Keratinocyte (primary cell): ENCODE measurements around the gene PPP1R26. TPM values are rescaled to one million over a fixed set of nuclear protein-coding genes. Genes with fewer than 3 reads are reported as not detected.

ENCODE experiments used
- DNase-seq: peaks from one replicate; pipeline ENCODE4 v3.0.0-alpha.2; 2011; ENCODE audit warnings: low read depth, missing footprints, low spot score
- FAIRE-seq: peaks from 2 replicates; lab custom pipeline; 2011; peaks lifted over from hg19 to GRCh38; lab: Jason Lieb, UNC
- H2AFZ ChIP-seq: 2 replicates; pipeline ENCODE4 v1.6.0; 2012; ENCODE audit warnings: low read length, control low read depth, inconsistent platforms; ENCODE audit not compliant: control insufficient read depth
- H3K27ac ChIP-seq: 2 replicates; pipeline ENCODE4 v1.5.1; 2011; ENCODE audit warnings: low read length; ENCODE audit not compliant: control insufficient read depth, insufficient read depth
- H3K27me3 ChIP-seq: 3 replicates; pipeline ENCODE4 v1.6.0; 2011; ENCODE audit warnings: low read length; ENCODE audit not compliant: control insufficient read depth, insufficient read depth; ENCODE audit errors: extremely low read depth
- H3K36me3 ChIP-seq, 2 experiments: 2 replicates in 1 of 2; 3 replicates in 1 of 2; pipeline ENCODE4 v1.5.1; 2011; ENCODE audit warnings: low read length in 2 of 2, mild to moderate bottlenecking in 1 of 2; ENCODE audit not compliant: control insufficient read depth in 2 of 2, insufficient read depth in 2 of 2; ENCODE audit errors: extremely low read depth in 1 of 2
- H3K4me1 ChIP-seq: 3 replicates; pipeline ENCODE4 v1.5.1; 2011; ENCODE audit warnings: low read length; ENCODE audit not compliant: control insufficient read depth, insufficient read depth; ENCODE audit errors: extremely low read depth
- H3K4me2 ChIP-seq: 3 replicates; pipeline ENCODE4 v1.6.0; 2011; ENCODE audit warnings: low read depth, low read length; ENCODE audit not compliant: control insufficient read depth, insufficient read depth; ENCODE audit errors: extremely low read depth
- H3K4me3 ChIP-seq, 3 experiments: fragments of 200-600 bp in 1 of 3; sonication (generic) in 1 of 3; 2 replicates in 2 of 3; 3 replicates in 1 of 3; pipeline ENCODE4 v1.5.1; 2011 to 2016; ENCODE audit warnings: low read length in 3 of 3, mild to moderate bottlenecking in 3 of 3, control low read depth in 2 of 3, inconsistent platforms in 1 of 3, low read depth in 1 of 3, mixed read lengths in 1 of 3, mixed run types in 1 of 3, moderate library complexity in 1 of 3; ENCODE audit not compliant: control insufficient read depth in 2 of 3, insufficient read depth in 2 of 3; ENCODE audit errors: extremely low read depth in 1 of 3
- H3K79me2 ChIP-seq: 2 replicates; pipeline ENCODE4 v1.6.0; 2012; ENCODE audit warnings: low read length; ENCODE audit not compliant: control insufficient read depth, insufficient read depth
- H3K9ac ChIP-seq: 3 replicates; pipeline ENCODE4 v1.6.0; 2011; ENCODE audit warnings: low read length; ENCODE audit not compliant: control insufficient read depth, insufficient read depth; ENCODE audit errors: extremely low read depth
- H3K9me1 ChIP-seq: 3 replicates; pipeline ENCODE4 v1.6.0; 2011; ENCODE audit warnings: low read length; ENCODE audit not compliant: control insufficient read depth, insufficient read depth; ENCODE audit errors: extremely low read depth
- H3K9me3 ChIP-seq: 2 replicates; pipeline ENCODE4 v1.5.1; 2012; ENCODE audit warnings: low read depth, low read length; ENCODE audit not compliant: control insufficient read depth
- H4K20me1 ChIP-seq: 3 replicates; pipeline ENCODE4 v1.6.0; 2011; ENCODE audit warnings: low read length; ENCODE audit not compliant: control insufficient read depth, insufficient read depth; ENCODE audit errors: extremely low read depth
- CTCF ChIP-seq, 3 experiments: IDR thresholded peaks in 1 of 3; conservative IDR thresholded peaks in 1 of 3; optimal IDR thresholded peaks in 1 of 3; 2 replicates in 2 of 3; 3 replicates in 1 of 3; pipeline versions ENCODE3 to v1.5.1; 2011; ENCODE audit warnings: low read length in 3 of 3, mild to moderate bottlenecking in 3 of 3, moderate library complexity in 2 of 3, control low read depth in 1 of 3, inconsistent platforms in 1 of 3; ENCODE audit not compliant: insufficient read depth in 2 of 3; ENCODE audit errors: extremely low read depth in 1 of 3
- EZH2 ChIP-seq: IDR thresholded peaks from one replicate; pipeline ENCODE4 v1.6.1; 2012; ENCODE audit warnings: inconsistent platforms, mild to moderate bottlenecking, low read length, moderate library complexity
- dilution Hi-C: fragments of 300-500 bp; cut with MboI; formaldehyde crosslinking; loops from one replicate; pipeline ENCODE4 v1.7.0; 2020; ENCODE audit warnings: low sequenced_read_pairs; ENCODE audit not compliant: extremely low pct_ligation_motif_present
- polyA plus RNA-seq, 5 experiments: library from polyadenylated mRNA; depleted of rRNA in 3 of 5; stranded (reverse) in 3 of 5; stranded (forward) in 1 of 5; unstranded in 1 of 5; fragments of >200 nt; gene quantifications; 1 replicate in 1 of 5; 2 replicates in 3 of 5; 3 replicates in 1 of 5; pipeline versions ENCODE4 v1.2.1 to v1.2.3, GENCODE V29; 2011 to 2012; ENCODE audit warnings: missing spikeins in 2 of 5, low read depth in 1 of 5, low replicate concordance in 1 of 5

The PPP1R26 gene
- polyA plus RNA-seq, 1 donor (not counting 4 experiments of a cell fraction or from before 2014, with no cell fraction given) = 4.3 TPM

- Histone ChIP-seq H3K9ac (peak overlapping the region; percentile 90), H3K9me1 (no peaks in the 10 kb centered on the region), H3K79me2 (peaks cover 31% of the 10 kb centered on the region), H3K4me1 (peaks cover 14% of the 10 kb centered on the region), H3K9me3 (no peaks in the 10 kb centered on the region), H4K20me1 (peaks cover 5% of the 10 kb centered on the region), H3K4me2 (peak overlapping the region; percentile 96), H3K27ac (peak overlapping the region; percentile 78), H2AFZ (peak overlapping the region; percentile 86), H3K36me3 (peaks cover 20% of the 10 kb centered on the region in 2 experiments), H3K27me3 (no peaks in the 10 kb centered on the region), H3K4me3 (peak overlapping the region; percentile 84 to 93 (median 84))
- DNase-seq (no peak), FAIRE-seq (no peak)
- dilution Hi-C loops = no loop called here
- TF ChIP-seq CTCF (optimal IDR thresholded peaks at IDR 0.05 in 1 of 3, IDR thresholded peaks at IDR 0.05 in 1 of 3, conservative IDR thresholded peaks at IDR 0.05 in 1 of 3; ENCODE audit: extremely low read depth in 1 of 3, insufficient read depth in 2 of 3, low read length in 3 of 3) = no peak
- no peak for TF ChIP-seq EZH2
Observed at GRCh38 chr9:135500071-135500524, 20.5 kb downstream of the PPP1R26 start.

- no peak for TF ChIP-seq EZH2
- peak; percentile 57 to 97 (median 89) for TF ChIP-seq CTCF (optimal IDR thresholded peaks at IDR 0.05 in 1 of 3, IDR thresholded peaks at IDR 0.05 in 1 of 3, conservative IDR thresholded peaks at IDR 0.05 in 1 of 3; ENCODE audit: extremely low read depth in 1 of 3, insufficient read depth in 2 of 3, low read length in 3 of 3)
- FAIRE-seq = no peak
Observed at GRCh38 chr9:135500525-135501260, 21.1 kb downstream of the PPP1R26 start, which contains the start of gene MRPS2. Gene MRPS2 (plus strand): TSS chr9:135500682. CDS start chr9:135500711, 29 bp downstream.

More at GRCh38 chr9:135500525-135501260, 21.1 kb downstream of the PPP1R26 start, which contains the start of gene MRPS2:
- Histone ChIP-seq H3K4me3 (peak within 1 kb of the TSS; percentile 84 to 93 (median 84)), H3K4me1 (peaks cover 14% of the 10 kb centered on the region), H3K27me3 (no peaks in the 10 kb centered on the region), H4K20me1 (peaks cover 5% of the 10 kb centered on the region), H3K9me1 (no peaks in the 10 kb centered on the region), H3K36me3 (peaks cover 21 to 24% of the 10 kb centered on the region in 2 experiments), H2AFZ (peak within 1 kb of the TSS; percentile 86), H3K9me3 (no peaks in the 10 kb centered on the region), H3K79me2 (peaks cover 31% of the 10 kb centered on the region), H3K4me2 (peak within 1 kb of the TSS; percentile 96), H3K27ac (peak within 1 kb of the TSS; percentile 78), H3K9ac (peak within 1 kb of the TSS; percentile 90)
- DNase-seq = peak; percentile 30
- dilution Hi-C loops = no loop called here
